CD4-positive, alpha-beta T cell treated with Interleukin-4 for 1 hour (primary cell): ENCODE data around the gene FILIP1L.
A peak's percentile ranks its signal among the peaks of the same experiment; 100 is the strongest.
"Not testable (repeated sequence)": the region's sequence is repeated elsewhere in the genome, so short reads cannot be mapped to it uniquely, and the experiment has no call there.

ENCODE experiments used
- DNase-seq, 2 donors: peaks; one replicate each; pipeline ENCODE4 v3.0.0-alpha.2; 2020 to 2022

Gene FILIP1L

GRCh38 chr3:100072326-100073048 is 41.8 kb downstream of the FILIP1L start:
- DNase-seq = peak in 1 of 2 donors; percentile 21

- DNase-seq = no peak
Observed at GRCh38 chr3:100069472-100069871, 44.8 kb downstream of the FILIP1L start.

- peak; percentile 72 to 80 for DNase-seq
Observed at GRCh38 chr3:100068826-100069225, 45.5 kb downstream of the FILIP1L start.

GRCh38 chr3:100067589-100067988 is 46.7 kb downstream of the FILIP1L start:
- DNase-seq = no peak

- no peak for DNase-seq
Observed at GRCh38 chr3:100063929-100064461, 50.3 kb downstream of the FILIP1L start.

GRCh38 chr3:100062665-100063064 is 51.6 kb downstream of the FILIP1L start:
- DNase-seq = no peak

- DNase-seq = peak in 1 of 2 donors; percentile 15
Observed at GRCh38 chr3:100060685-100061484, 53.4 kb downstream of the FILIP1L start.

- DNase-seq = no peak
Observed at GRCh38 chr3:100059472-100059871, 54.8 kb downstream of the FILIP1L start.

GRCh38 chr3:100057716-100058575 is 56.4 kb downstream of the FILIP1L start:
- DNase-seq = no peak

- no peak for DNase-seq
Observed at GRCh38 chr3:100053951-100054620, 60.2 kb downstream of the FILIP1L start.

GRCh38 chr3:100051513-100051912 is 62.8 kb downstream of the FILIP1L start:
- DNase-seq = not testable (repeated sequence)

- no peak for DNase-seq
Observed at GRCh38 chr3:100048248-100048647, 66.1 kb downstream of the FILIP1L start.

- DNase-seq = peak; percentile 2 to 44
Observed at GRCh38 chr3:100047455-100048141, 66.7 kb downstream of the FILIP1L start.

GRCh38 chr3:100046986-100047385 is 67.3 kb downstream of the FILIP1L start:
- no peak for DNase-seq

- no peak for DNase-seq
Observed at GRCh38 chr3:100045696-100046095, 68.6 kb downstream of the FILIP1L start.

GRCh38 chr3:100044369-100044768 is 69.9 kb downstream of the FILIP1L start:
- DNase-seq = peak; percentile 3 to 13

- DNase-seq = no peak
Observed at GRCh38 chr3:100043271-100043670, 71.0 kb downstream of the FILIP1L start.

- DNase-seq = no peak
Observed at GRCh38 chr3:100042166-100042981, 71.9 kb downstream of the FILIP1L start.

- DNase-seq = no peak
Observed at GRCh38 chr3:100041328-100041749, 73.0 kb downstream of the FILIP1L start.

- DNase-seq = no peak
Observed at GRCh38 chr3:100040451-100041225, 73.7 kb downstream of the FILIP1L start.
